K562 (cell line): Measurements from ENCODE around the gene NTM. TPM values are rescaled to one million over a fixed set of nuclear protein-coding genes. Genes with fewer than 3 reads are reported as not detected.

ENCODE experiments used
- ATAC-seq: fragments of 200-7000 bp; cut with Tn5 transposase; 3 replicates; pipeline ENCODE4 v1.9.1; 2020; ENCODE audit warnings: moderate library complexity
- BruUV-seq: library from RNA; stranded (reverse); fragments of 400-500 nt; replicated peaks from 2 replicates; lab custom pipeline; 2021; lab: Mats Ljungman, UMichigan
- CTCF ChIA-PET: fragments of 300-600 bp; formaldehyde crosslinking; extraction: SDS; loops from one replicate; lab custom pipeline; 2021; ENCODE audit warnings: low intra/inter-chr PET ratio; lab: Yijun Ruan, JAX
- POLR2A ChIA-PET: fragments of 300-600, 350-650 bp; sonication (Branson Sonifier 250); formaldehyde crosslinking; extraction: SDS; loops from one replicate; lab custom pipeline; 2021; ENCODE audit warnings: antibody characterized with exemption, inconsistent platforms; lab: Yijun Ruan, JAX
- DNase-seq, 4 experiments: peaks; one replicate each; pipeline versions ENCODE4 v3.0.0 to v3.0.0-alpha.2; 2011 to 2018; ENCODE audit warnings: low spot score in 3 of 4, mixed read lengths in 3 of 4; ENCODE audit errors: extremely low read depth in 1 of 4
- FAIRE-seq: peaks from 2 replicates; lab custom pipeline; 2011; peaks lifted over from hg19 to GRCh38; lab: Jason Lieb, UNC
- H2AFZ ChIP-seq: 2 replicates; pipeline ENCODE4 v1.6.0; 2011; ENCODE audit warnings: low read depth, low read length, control low read depth, inconsistent platforms
- H3K27ac ChIP-seq: fragments of 200-600 bp; 3 replicates; pipeline ENCODE4 v1.8.0; 2011; ENCODE audit warnings: low read depth, mild to moderate bottlenecking, control low read depth, inconsistent platforms, low read length, moderate library complexity, mixed read lengths; ENCODE audit errors: extremely low read depth
- H3K27me3 ChIP-seq, 2 experiments: fragments of 300-600 bp in 1 of 2; 2 replicates in 1 of 2; 3 replicates in 1 of 2; pipeline versions ENCODE4 v1.6.0 to v1.8.0; 2011; ENCODE audit warnings: inconsistent platforms in 2 of 2, low read length in 2 of 2, mild to moderate bottlenecking in 1 of 2, mixed read lengths in 1 of 2, moderate library complexity in 1 of 2; ENCODE audit not compliant: control insufficient read depth in 2 of 2, insufficient read depth in 2 of 2
- H3K36me3 ChIP-seq: fragments of 300-600 bp; 3 replicates; pipeline ENCODE4 v1.8.0; 2011; ENCODE audit warnings: mild to moderate bottlenecking, low read length, inconsistent platforms; ENCODE audit not compliant: control insufficient read depth, insufficient read depth
- H3K4me1 ChIP-seq, 2 experiments: fragments of 200-600 bp in 1 of 2; replicated peaks in 1 of 2; 2 replicates in 1 of 2; 3 replicates in 1 of 2; pipeline versions ENCODE4 v1.5.1 to v1.8.0; 2011; ENCODE audit warnings: inconsistent platforms in 2 of 2, low read length in 2 of 2, mild to moderate bottlenecking in 1 of 2, mixed read lengths in 1 of 2, moderate library complexity in 1 of 2; ENCODE audit not compliant: control insufficient read depth in 2 of 2, insufficient read depth in 2 of 2
- H3K4me2 ChIP-seq: 2 replicates; pipeline ENCODE4 v1.6.1; 2011; ENCODE audit warnings: low read length, control low read depth, inconsistent platforms, mixed read lengths; ENCODE audit not compliant: insufficient read depth
- H3K4me3 ChIP-seq: fragments of 200-600 bp; sonication (generic), shearing (Covaris generic); 2 replicates; pipeline ENCODE4 v1.5.1; 2016; ENCODE audit warnings: control low read depth, inconsistent platforms
- H3K79me2 ChIP-seq: fragments of 200-600 bp; 3 replicates; pipeline ENCODE4 v1.8.0; 2011; ENCODE audit warnings: low read length, inconsistent platforms; ENCODE audit not compliant: control insufficient read depth, insufficient read depth
- H3K9ac ChIP-seq, 2 experiments: 2 replicates each; pipeline versions ENCODE4 v1.6.0 to v1.6.1; 2011; ENCODE audit warnings: low read depth in 2 of 2, low read length in 2 of 2, control low read depth in 1 of 2, inconsistent platforms in 1 of 2, mild to moderate bottlenecking in 1 of 2, mixed read lengths in 1 of 2; ENCODE audit not compliant: insufficient read depth in 1 of 2
- H3K9me1 ChIP-seq: one replicate; pipeline ENCODE4 v1.6.0; 2011; ENCODE audit warnings: inconsistent platforms, mild to moderate bottlenecking, low read length, moderate library complexity; ENCODE audit not compliant: control insufficient read depth, insufficient read depth
- H3K9me3 ChIP-seq: replicated peaks from 2 replicates; pipeline ENCODE4 v1.5.1; 2011; ENCODE audit warnings: low read depth, low read length, inconsistent platforms; ENCODE audit not compliant: control insufficient read depth, insufficient read depth
- H4K20me1 ChIP-seq: replicated peaks from 2 replicates; pipeline ENCODE4 v1.6.1; 2011; ENCODE audit warnings: low read length, inconsistent platforms, mixed read lengths; ENCODE audit not compliant: control insufficient read depth, insufficient read depth
- BCL6 ChIP-seq: fragments of 250-450 bp; sonication (Bioruptor Pico); IDR thresholded peaks from 2 replicates; pipeline ENCODE4 v1.4.0; 2020
- ETV5 ChIP-seq: sonication (generic); formaldehyde crosslinking; IDR thresholded peaks from 2 replicates; pipeline ENCODE4 v1.4.0; 2020; ENCODE audit warnings: low read depth, mild to moderate bottlenecking, missing genetic modification reagents
- HSF4 ChIP-seq: fragments of 250-450 bp; sonication (Bioruptor Pico); IDR thresholded peaks from 2 replicates; pipeline ENCODE4 v2.1.2; 2022; ENCODE audit warnings: mild to moderate bottlenecking, moderate library complexity, borderline replicate concordance
- ID3 ChIP-seq, 2 experiments: fragments of 250-450 bp in 1 of 2; fragments of 450-650 bp in 1 of 2; sonication (Bioruptor Pico) in 1 of 2; IDR thresholded peaks; 2 replicates each; pipeline versions ENCODE4 v1.6.1 to v1.8.0; 2016 to 2021; ENCODE audit warnings: mild to moderate bottlenecking in 2 of 2, moderate library complexity in 2 of 2, missing compliant biosample characterization in 1 of 2, missing genetic modification characterization in 1 of 2
- JUNB ChIP-seq: fragments of 450-650 bp; formaldehyde crosslinking; conservative IDR thresholded peaks from 2 replicates; pipeline ENCODE4 v1.4.0; 2020; ENCODE audit warnings: mild to moderate bottlenecking
- KAT2B ChIP-seq: IDR thresholded peaks from one replicate; pipeline ENCODE4 v1.6.1; 2012; ENCODE audit warnings: low read depth, mild to moderate bottlenecking, control low read depth, inconsistent platforms, low read length, moderate library complexity
- SFPQ ChIP-seq: fragments of 200-400 bp; formaldehyde crosslinking; IDR thresholded peaks from 2 replicates; pipeline ENCODE4 v1.6.1; 2017; ENCODE audit warnings: mild to moderate bottlenecking, low read depth, low read length, moderate library complexity
- USF1 ChIP-seq: sonication (generic); formaldehyde crosslinking; IDR thresholded peaks from 2 replicates; pipeline ENCODE4 v1.9.0; 2022; ENCODE audit warnings: mild to moderate bottlenecking, missing genetic modification reagents
- ZNF212 ChIP-seq: fragments of 450-650 bp; formaldehyde crosslinking; IDR thresholded peaks from 2 replicates; pipeline ENCODE4 v1.4.0; 2020; ENCODE audit warnings: mild to moderate bottlenecking
- ZNF518B ChIP-seq: fragments of 250-450 bp; sonication (Bioruptor Pico); IDR thresholded peaks from 2 replicates; pipeline ENCODE4 v1.5.0; 2021; ENCODE audit warnings: mild to moderate bottlenecking, moderate library complexity
- ZNF639 ChIP-seq, 2 experiments: fragments of 200-800 bp in 1 of 2; sonication (Bioruptor generic) in 1 of 2; sonication (generic) in 1 of 2; formaldehyde crosslinking in 1 of 2; IDR thresholded peaks in 1 of 2; conservative IDR thresholded peaks in 1 of 2; 2 replicates each; pipeline versions ENCODE4 v1.5.0 to v1.6.1; 2016 to 2020; ENCODE audit warnings: missing compliant biosample characterization in 1 of 2, missing genetic modification characterization in 1 of 2, missing genetic modification reagents in 1 of 2
- WGBS: fragments of 100-300 bp; shearing (Covaris generic); methylation state at CpG from one replicate; pipeline ENCODE4 v1.1.6; 2016; ENCODE audit warnings: low coverage, mixed read lengths; ENCODE audit not compliant: insufficient coverage; ENCODE audit errors: missing lambda C conversion rate; 5-methylcytosine and 5-hydroxymethylcytosine counted together
- in situ Hi-C: fragments of 300-500 bp; cut with MboI; formaldehyde crosslinking; loops from 4 replicates; pipeline ENCODE4 v1.15.0; 2018; ENCODE audit warnings: inconsistent platforms, mixed read lengths
- intact Hi-C: fragments of 100-400 bp; cut with micrococcal nuclease; formaldehyde crosslinking; loops from 2 replicates; pipeline ENCODE4 v1.14.2; 2022
- polyA plus RNA-seq, 8 experiments: library from polyadenylated mRNA; depleted of rRNA in 4 of 8; stranded (reverse) in 5 of 8; unstranded in 3 of 8; fragments of >200 nt; fragmentation: Nextera tagmentation in 2 of 8; fragmentation: Illumina TruSeq in 1 of 8; extraction: Ambion mirVana in 2 of 8; extraction: Trizol in 1 of 8; gene quantifications; 2 replicates each; pipeline versions ENCODE4 v1.2.1 to v1.2.3, GENCODE V29; 2011 to 2014; ENCODE audit warnings: inconsistent platforms in 1 of 8, missing spikeins in 1 of 8
- total RNA-seq, 7 experiments: library from RNA; depleted of rRNA in 6 of 7; stranded (reverse); fragments of >200 nt in 6 of 7; fragmentation: Illumina TruSeq in 2 of 7; extraction: Trizol in 2 of 7; gene quantifications; 2 replicates each; pipeline versions ENCODE4 v1.2.1 to v1.2.3, GENCODE V29; 2011 to 2021; ENCODE audit warnings: low replicate concordance in 1 of 7

Gene NTM
- total and polyA plus RNA-seq, 9 of the 15 experiments (the other 6 are each of a cell fraction or from before 2014, with no cell fraction given), result not detected

- TF ChIP-seq HSF4 (CRISPR knock-in tag) (no peak), ZNF518B (no peak), ID3 (CRISPR knock-in tag; IDR thresholded peaks at IDR 0.05) (no peak), ID3 (tag; IDR thresholded peaks at IDR 0.05) (no peak), BCL6 (CRISPR knock-in tag) (no peak), USF1 (CRISPR knock-in tag) (no peak)
Measured at GRCh38 chr11:132300283-132300682, 929.9 kb downstream of the NTM start (continued).

GRCh38 chr11:132301465-132301864 is 931.0 kb downstream of the NTM start:
- DNase-seq, result no peak
- in situ Hi-C loops, result no loop called here
- TF ChIP-seq ETV5 (CRISPR knock-in tag) (no peak), ZNF212 (CRISPR knock-in tag) (no peak), SFPQ (no peak), KAT2B (no peak), ZNF639 (CRISPR knock-in tag; conservative IDR thresholded peaks at IDR 0.05 in 1 of 2, IDR thresholded peaks at IDR 0.05 in 1 of 2) (no peak), JUNB (CRISPR knock-in tag) (no peak)

More at GRCh38 chr11:132301465-132301864, 931.0 kb downstream of the NTM start:
- Histone ChIP-seq H2AFZ (no peak overlapping the region), H3K9me1 (no peaks in the 10 kb centered on the region), H4K20me1 (no peaks in the 10 kb centered on the region), H3K36me3 (no peaks in the 10 kb centered on the region), H3K4me1 (no peaks in the 10 kb centered on the region), H3K9ac (no peak overlapping the region), H3K27me3 (no peaks in the 10 kb centered on the region), H3K9me3 (no peaks in the 10 kb centered on the region), H3K4me2 (no peak overlapping the region), H3K4me3 (no peak overlapping the region), H3K27ac (no peak overlapping the region), H3K79me2 (no peaks in the 10 kb centered on the region)
- 0% methylated on average over 1 of the region's 1 CpG for WGBS
- intact Hi-C loops, result no loop called here
- BruUV-seq, result no TSS peak
- ChIA-PET POLR2A (interaction anchor here (0.6 kb wide), 1 partner anchor 96 kb away, joined by 4 read pairs; no protein-coding TSS in a partner anchor), CTCF (no interaction called here)
- no peak for ATAC-seq
- FAIRE-seq, result no peak
